Measurements from ENCODE around the gene COCH. TPM values are rescaled to one million over a fixed set of nuclear protein-coding genes. Genes with fewer than 3 reads are reported as not detected.
A peak's percentile ranks its signal among the peaks of the same experiment; 100 is the strongest.

COCH gene
- total RNA-seq = 24.4 and 25.7 TPM in 2 replicates
- total RNA-seq (2013) = 40.0 TPM
- 11.6 and 24.5 TPM in 2 replicates for polyA plus RNA-seq
- 12.8 and 18.4 TPM in 2 replicates for polyA minus RNA-seq

GRCh38 chr14:30874120-30874998, at the start of gene COCH:
Gene COCH, plus strand, starts transcription at chr14:30874559. Its CDS starts 380 bp downstream, at chr14:30874939.
- peaks cover 10% of the 10 kb centered on the region for H3K27me3 Mint-ChIP-seq
- Histone ChIP-seq H3K9me3 (ENCODE audit: control extremely low read depth in 1 of 3, control insufficient read depth in 2 of 3, insufficient read depth in 1 of 3, low read length in 2 of 3) (peaks cover 0 to 5% (median 0%) of the 10 kb centered on the region in 3 donors), H3K27me3 (replicated peaks in 1 of 4; ENCODE audit: control extremely low read depth in 1 of 4, control insufficient read depth in 3 of 4, insufficient read depth in 4 of 4, low read length in 3 of 4) (peaks cover 0 to 23% (median 12%) of the 10 kb centered on the region in 4 experiments), H4K20me1 (ENCODE audit: control insufficient read depth, insufficient read depth, low read length, poor library complexity, severe bottlenecking) (no peaks in the 10 kb centered on the region), H3K36me3 (replicated peaks in 1 of 2; ENCODE audit: control extremely low read depth in 1 of 2, control insufficient read depth in 1 of 2, extremely low read depth in 1 of 2, insufficient read depth in 2 of 2, low read length in 1 of 2) (no peaks in the 10 kb centered on the region), H3K79me2 (ENCODE audit: control insufficient read depth, insufficient read depth, low read length) (no peaks in the 10 kb centered on the region), H3K4me1 (ENCODE audit: control insufficient read depth in 2 of 2, insufficient read depth in 2 of 2, low read length in 2 of 2) (peaks cover 20 to 21% of the 10 kb centered on the region in 2 donors), H2AFZ (ENCODE audit: insufficient read depth, low read depth, low read length, poor library complexity, severe bottlenecking) (peak within 1 kb of the TSS; percentile 88), H3K9ac (ENCODE audit: low read length) (peak within 1 kb of the TSS; percentile 71), H3K27ac (ENCODE audit: low read length in 2 of 2) (no peak within 1 kb of the TSS), H3K4me2 (replicated peaks; ENCODE audit: low read depth, low read length, poor library complexity, severe bottlenecking) (peak within 1 kb of the TSS; percentile 95), H3K4me3 (ENCODE audit: control extremely low read depth in 1 of 5, extremely low read depth in 1 of 5, insufficient read depth in 1 of 5, low read depth in 2 of 5, low read length in 4 of 5) (peak within 1 kb of the TSS; percentile 15 to 83 (median 69))
- no peaks in the 10 kb centered on the region for H3K9me3 Mint-ChIP-seq (ENCODE audit: insufficient read depth)
- H3K27ac Mint-ChIP-seq = peak within 1 kb of the TSS; percentile 84
- H3K4me1 Mint-ChIP-seq = peaks cover 25% of the 10 kb centered on the region
- peak; percentile 88 for ATAC-seq (ENCODE audit: low read depth)
- peak; percentile 76 for DNase-seq
- CTCF ChIA-PET = interaction anchor here (1.1 kb wide), 1 partner anchor 17 kb away, joined by 4 read pairs; no protein-coding TSS in a partner anchor
- intact Hi-C loops (cut with micrococcal nuclease) = loop anchor here (10.0 kb wide), 1 partner anchor 690 kb away; the partner anchor contains the start of gene NUBPL
- peak within 1 kb of the TSS; percentile 92 for H3K4me3 Mint-ChIP-seq
- WGBS (ENCODE audit: insufficient coverage) = 2% methylated on average over 98 of the region's 99 CpGs
- TF ChIP-seq CTCF (IDR thresholded peaks at IDR 0.05) = peak; percentile 43
- no peak for TF ChIP-seq EZH2 (IDR thresholded peaks at IDR 0.05; ENCODE audit: borderline replicate concordance, insufficient read depth, low read depth, low read length, poor library complexity, severe bottlenecking)
- POLR2A ChIA-PET = no interaction called here

GRCh38 chr14:30826070-30826469, 48.3 kb upstream of the COCH start:
- no peaks in the 10 kb centered on the region for H4K20me1 ChIP-seq (ENCODE audit: control insufficient read depth, insufficient read depth, low read length, poor library complexity, severe bottlenecking)
- DNase-seq (no peak), ATAC-seq (ENCODE audit: low read depth) (no peak)
- no peak overlapping the region for H3K4me2 ChIP-seq (replicated peaks; ENCODE audit: low read depth, low read length, poor library complexity, severe bottlenecking)
- no peaks in the 10 kb centered on the region for H3K79me2 ChIP-seq (ENCODE audit: control insufficient read depth, insufficient read depth, low read length)
- H3K4me3 Mint-ChIP-seq = no peak overlapping the region
- H3K4me1 ChIP-seq (ENCODE audit: control insufficient read depth in 2 of 2, insufficient read depth in 2 of 2, low read length in 2 of 2) = no peaks in the 10 kb centered on the region
- no peak overlapping the region for H3K27ac ChIP-seq (ENCODE audit: low read length in 2 of 2)
- H3K27me3 Mint-ChIP-seq = peaks cover 7% of the 10 kb centered on the region
- H2AFZ ChIP-seq (ENCODE audit: insufficient read depth, low read depth, low read length, poor library complexity, severe bottlenecking) = no peak overlapping the region
- H3K36me3 ChIP-seq (replicated peaks in 1 of 2; ENCODE audit: control extremely low read depth in 1 of 2, control insufficient read depth in 1 of 2, extremely low read depth in 1 of 2, insufficient read depth in 2 of 2, low read length in 1 of 2) = no peaks in the 10 kb centered on the region
- peaks cover 0 to 8% (median 0%) of the 10 kb centered on the region in 4 experiments for H3K27me3 ChIP-seq (replicated peaks in 1 of 4; ENCODE audit: control extremely low read depth in 1 of 4, control insufficient read depth in 3 of 4, insufficient read depth in 4 of 4, low read length in 3 of 4)
- ChIA-PET CTCF (no interaction called here), POLR2A (no interaction called here)
- WGBS (ENCODE audit: insufficient coverage) = no CpG with 5 or more reads among the region's 1 CpG
- peaks cover 4% of the 10 kb centered on the region for H3K4me1 Mint-ChIP-seq
- no peak overlapping the region for H3K9ac ChIP-seq (ENCODE audit: low read length)
- H3K9me3 Mint-ChIP-seq (ENCODE audit: insufficient read depth) = peaks cover 4% of the 10 kb centered on the region
- H3K4me3 ChIP-seq (ENCODE audit: control extremely low read depth in 1 of 5, extremely low read depth in 1 of 5, insufficient read depth in 1 of 5, low read depth in 2 of 5, low read length in 4 of 5) = no peak overlapping the region
- H3K9me3 ChIP-seq (ENCODE audit: control extremely low read depth in 1 of 3, control insufficient read depth in 2 of 3, insufficient read depth in 1 of 3, low read length in 2 of 3) = peaks cover 0 to 11% (median 9%) of the 10 kb centered on the region in 3 donors
- H3K27ac Mint-ChIP-seq = no peak overlapping the region
- intact Hi-C loops (cut with micrococcal nuclease) = no loop called here
- TF ChIP-seq CTCF (IDR thresholded peaks at IDR 0.05) = no peak
- no peak for TF ChIP-seq EZH2 (IDR thresholded peaks at IDR 0.05; ENCODE audit: borderline replicate concordance, insufficient read depth, low read depth, low read length, poor library complexity, severe bottlenecking)
